Liver (tissue), 3 donors: Measurements from ENCODE around the gene NPIPA1.
"Not testable (repeated sequence)": the region's sequence is repeated elsewhere in the genome, so short reads cannot be mapped to it uniquely, and the experiment has no call there.

Experiments used
- CTCF ChIP-seq: fragments of 150-350 bp; IDR thresholded peaks from 2 replicates; pipeline ENCODE4 v1.5.1; 2017; ENCODE audit warnings: improper control_type of control experiment, low read depth, low read length; ENCODE audit not compliant: missing input control
- EGR1 ChIP-seq, 2 donors: IDR thresholded peaks; 2 replicates each; pipeline ENCODE4 v1.6.1; 2016 to 2018; ENCODE audit warnings: antibody characterized with exemption in 2 of 2, low read depth in 2 of 2
- FOXA1 ChIP-seq: IDR thresholded peaks from 2 replicates; pipeline ENCODE4 v1.6.1; 2016; ENCODE audit warnings: antibody characterized with exemption
- GABPA ChIP-seq, 2 donors: IDR thresholded peaks in 1 of 2; conservative IDR thresholded peaks in 1 of 2; 2 replicates each; pipeline ENCODE4 v1.6.1; 2016; ENCODE audit warnings: antibody characterized with exemption in 2 of 2, mild to moderate bottlenecking in 1 of 2, moderate library complexity in 1 of 2
- JUND ChIP-seq, 2 donors: IDR thresholded peaks; 2 replicates each; pipeline ENCODE4 v1.6.1; 2016; ENCODE audit warnings: antibody characterized with exemption in 2 of 2
- MAX ChIP-seq: IDR thresholded peaks from 2 replicates; pipeline ENCODE4 v1.6.1; 2016; ENCODE audit warnings: antibody characterized with exemption
- NR2F2 ChIP-seq: IDR thresholded peaks from 2 replicates; pipeline ENCODE4 v1.6.1; 2016; ENCODE audit warnings: antibody characterized with exemption
- RAD21 ChIP-seq, 2 donors: IDR thresholded peaks; 2 replicates each; pipeline ENCODE4 v1.6.1; 2016; ENCODE audit warnings: antibody characterized with exemption in 2 of 2, mild to moderate bottlenecking in 2 of 2
- REST ChIP-seq: IDR thresholded peaks from 2 replicates; pipeline ENCODE4 v1.6.1; 2016; ENCODE audit warnings: antibody characterized with exemption, mild to moderate bottlenecking
- TAF1 ChIP-seq: conservative IDR thresholded peaks from 2 replicates; pipeline ENCODE4 v1.6.1; 2016; ENCODE audit warnings: antibody characterized with exemption, mild to moderate bottlenecking
- YY1 ChIP-seq: IDR thresholded peaks from 2 replicates; pipeline ENCODE4 v1.6.1; 2016; ENCODE audit warnings: antibody characterized with exemption, mild to moderate bottlenecking
- ZBTB33 ChIP-seq: IDR thresholded peaks from 2 replicates; pipeline ENCODE4 v1.6.1; 2016; ENCODE audit warnings: antibody characterized with exemption
- donor health status: healthy.
- donor health status: healthy.

GRCh38 chr16:14924982-14925381, 12.3 kb upstream of the NPIPA1 start:
- TF ChIP-seq YY1; CTCF; ZBTB33; TAF1; RAD21 (IDR thresholded peaks at IDR 0.05); REST; GABPA (IDR thresholded peaks at IDR 0.05 in 1 of 2, conservative IDR thresholded peaks at IDR 0.05 in 1 of 2); MAX; FOXA1; JUND (IDR thresholded peaks at IDR 0.05); EGR1 (IDR thresholded peaks at IDR 0.05; ENCODE audit: low read depth in 2 of 2); NR2F2: not testable (repeated sequence)
